HFF-Myc (cell line): ENCODE results near the gene NUDT8.

Experiments used
- DNase-seq: peaks from one replicate; pipeline ENCODE4 v3.0.0-alpha.2; 2011; ENCODE audit warnings: low read depth; ENCODE audit errors: extremely low read depth
- H3K4me3 ChIP-seq: replicated peaks from 2 replicates; pipeline ENCODE4 v1.5.1; 2011; ENCODE audit warnings: low read depth, mild to moderate bottlenecking, control low read depth, low read length
- CTCF ChIP-seq: IDR thresholded peaks from 2 replicates; pipeline ENCODE4 v1.5.1; 2012; ENCODE audit warnings: mild to moderate bottlenecking, low read depth, low read length, control low read depth; ENCODE audit errors: missing control alignments

The NUDT8 gene

GRCh38 chr11:67644472-67645418 is 15.0 kb upstream of the NUDT8 start:
- no peak overlapping the region for H3K4me3 ChIP-seq
- no peak for TF ChIP-seq CTCF
- DNase-seq, result no peak

- no peak for DNase-seq
- H3K4me3 ChIP-seq, result no peak overlapping the region
- peak; percentile 22 for TF ChIP-seq CTCF
These were observed 14.3 kb upstream of the NUDT8 start for GRCh38 chr11:67644042-67644441.

- DNase-seq, result no peak
- TF ChIP-seq CTCF, result no peak
- H3K4me3 ChIP-seq, result no peak overlapping the region
These were observed 12.7 kb upstream of the NUDT8 start for GRCh38 chr11:67642173-67643120.

GRCh38 chr11:67641338-67642172 is 11.8 kb upstream of the NUDT8 start:
- TF ChIP-seq CTCF, result no peak
- DNase-seq, result no peak
- H3K4me3 ChIP-seq, result no peak overlapping the region

- DNase-seq, result no peak
- TF ChIP-seq CTCF, result no peak
- H3K4me3 ChIP-seq, result no peak overlapping the region
These were observed 11.1 kb upstream of the NUDT8 start for GRCh38 chr11:67640758-67641337.
